ENCODE data around the gene RPL5. TPM values are rescaled to one million over a fixed set of nuclear protein-coding genes. Genes with fewer than 3 reads are reported as not detected.

Gene RPL5
- total RNA-seq, 1 experiment from 2014 or later: 1,430 TPM

DNA sequence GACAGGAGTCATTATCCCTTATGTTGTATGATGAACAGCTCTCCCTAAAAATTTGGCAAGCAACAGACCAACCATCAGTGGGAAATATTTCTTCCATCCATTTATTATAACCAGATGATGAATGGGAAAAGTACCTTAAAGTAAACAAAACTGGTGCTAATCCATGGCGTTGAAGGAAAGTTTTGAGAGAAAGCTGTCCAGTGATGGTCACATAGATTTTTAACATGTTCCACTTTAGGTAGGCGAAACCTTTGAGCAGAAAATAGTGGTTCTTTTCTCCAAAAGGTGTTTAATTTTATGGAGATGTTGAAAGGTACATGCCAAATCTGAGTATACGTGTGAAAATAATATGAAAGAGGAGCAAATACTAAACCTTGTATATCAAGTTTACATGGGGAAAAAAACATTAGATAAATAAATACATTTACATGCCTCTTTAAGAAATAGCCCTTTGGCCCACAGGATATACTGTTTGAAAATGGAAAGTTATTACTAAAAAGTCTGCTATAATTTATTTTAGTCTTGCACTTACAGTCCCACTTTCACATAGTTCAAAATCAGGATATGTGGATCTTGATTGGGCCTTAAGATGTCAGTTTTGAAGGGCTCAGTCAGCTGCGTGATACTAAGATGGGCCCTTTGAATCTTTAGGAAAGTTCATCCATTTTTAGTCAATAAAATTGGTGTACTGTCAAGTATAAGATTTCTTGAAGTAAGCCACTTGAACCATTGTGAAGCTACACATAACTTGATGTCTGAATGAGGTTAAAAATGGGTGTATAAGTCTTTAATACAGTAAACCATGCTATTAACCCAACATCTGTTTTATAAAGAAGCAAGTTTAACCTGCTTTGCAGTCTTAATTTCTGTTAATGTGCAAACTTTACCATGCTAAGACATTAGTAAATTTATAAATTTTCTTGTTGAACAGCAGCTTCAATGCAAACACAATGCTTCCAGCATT lies 10.5 kb downstream of the RPL5 start:
- H3K27ac Mint-ChIP-seq: peak overlapping the region; percentile 65; the same call in 1 of the 2 replicates
- CTCF ChIA-PET: interaction anchor here (0.6 to 1.7 kb wide), 3 partner anchors 11 to 93 kb away, joined by 3 to 4 read pairs (median 3); no protein-coding TSS in a partner anchor
- DNase-seq (ENCODE audit: low spot score) (no peak), ATAC-seq (no peak)
- POLR2A ChIA-PET: interaction anchor here (2.3 kb wide), 1 partner anchor 10 kb away, joined by 12 read pairs; the partner anchor contains the start of gene RPL5
- H3K36me3 Mint-ChIP-seq: peaks cover 65% of the 10 kb centered on the region
- peaks cover 4% of the 10 kb centered on the region; the same call in 1 of the 2 replicates for H3K4me1 Mint-ChIP-seq
- H3K4me3 Mint-ChIP-seq: no peak overlapping the region
- H3K9me3 Mint-ChIP-seq: no peaks in the 10 kb centered on the region
- no peaks in the 10 kb centered on the region for H3K27me3 Mint-ChIP-seq (ENCODE audit: low read depth)
- no peak for TF ChIP-seq ZNF219 (CRISPR knock-in tag; IDR thresholded peaks at IDR 0.05; ENCODE audit: borderline replicate concordance)
- no peak for TF ChIP-seq RORB (CRISPR knock-in tag; IDR thresholded peaks at IDR 0.05)
- TF ChIP-seq PRRX2 (CRISPR knock-in tag; IDR thresholded peaks at IDR 0.05): peak; percentile 10; the same call in 1 of the 2 replicates
- TF ChIP-seq, protein P1, sequence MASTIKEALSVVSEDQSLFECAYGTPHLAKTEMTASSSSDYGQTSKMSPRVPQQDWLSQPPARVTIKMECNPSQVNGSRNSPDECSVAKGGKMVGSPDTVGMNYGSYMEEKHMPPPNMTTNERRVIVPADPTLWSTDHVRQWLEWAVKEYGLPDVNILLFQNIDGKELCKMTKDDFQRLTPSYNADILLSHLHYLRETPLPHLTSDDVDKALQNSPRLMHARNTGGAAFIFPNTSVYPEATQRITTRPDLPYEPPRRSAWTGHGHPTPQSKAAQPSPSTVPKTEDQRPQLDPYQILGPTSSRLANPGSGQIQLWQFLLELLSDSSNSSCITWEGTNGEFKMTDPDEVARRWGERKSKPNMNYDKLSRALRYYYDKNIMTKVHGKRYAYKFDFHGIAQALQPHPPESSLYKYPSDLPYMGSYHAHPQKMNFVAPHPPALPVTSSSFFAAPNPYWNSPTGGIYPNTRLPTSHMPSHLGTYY (CRISPR knock-in tag; IDR thresholded peaks at IDR 0.05): peak; percentile 37
- TF ChIP-seq, protein P2, sequence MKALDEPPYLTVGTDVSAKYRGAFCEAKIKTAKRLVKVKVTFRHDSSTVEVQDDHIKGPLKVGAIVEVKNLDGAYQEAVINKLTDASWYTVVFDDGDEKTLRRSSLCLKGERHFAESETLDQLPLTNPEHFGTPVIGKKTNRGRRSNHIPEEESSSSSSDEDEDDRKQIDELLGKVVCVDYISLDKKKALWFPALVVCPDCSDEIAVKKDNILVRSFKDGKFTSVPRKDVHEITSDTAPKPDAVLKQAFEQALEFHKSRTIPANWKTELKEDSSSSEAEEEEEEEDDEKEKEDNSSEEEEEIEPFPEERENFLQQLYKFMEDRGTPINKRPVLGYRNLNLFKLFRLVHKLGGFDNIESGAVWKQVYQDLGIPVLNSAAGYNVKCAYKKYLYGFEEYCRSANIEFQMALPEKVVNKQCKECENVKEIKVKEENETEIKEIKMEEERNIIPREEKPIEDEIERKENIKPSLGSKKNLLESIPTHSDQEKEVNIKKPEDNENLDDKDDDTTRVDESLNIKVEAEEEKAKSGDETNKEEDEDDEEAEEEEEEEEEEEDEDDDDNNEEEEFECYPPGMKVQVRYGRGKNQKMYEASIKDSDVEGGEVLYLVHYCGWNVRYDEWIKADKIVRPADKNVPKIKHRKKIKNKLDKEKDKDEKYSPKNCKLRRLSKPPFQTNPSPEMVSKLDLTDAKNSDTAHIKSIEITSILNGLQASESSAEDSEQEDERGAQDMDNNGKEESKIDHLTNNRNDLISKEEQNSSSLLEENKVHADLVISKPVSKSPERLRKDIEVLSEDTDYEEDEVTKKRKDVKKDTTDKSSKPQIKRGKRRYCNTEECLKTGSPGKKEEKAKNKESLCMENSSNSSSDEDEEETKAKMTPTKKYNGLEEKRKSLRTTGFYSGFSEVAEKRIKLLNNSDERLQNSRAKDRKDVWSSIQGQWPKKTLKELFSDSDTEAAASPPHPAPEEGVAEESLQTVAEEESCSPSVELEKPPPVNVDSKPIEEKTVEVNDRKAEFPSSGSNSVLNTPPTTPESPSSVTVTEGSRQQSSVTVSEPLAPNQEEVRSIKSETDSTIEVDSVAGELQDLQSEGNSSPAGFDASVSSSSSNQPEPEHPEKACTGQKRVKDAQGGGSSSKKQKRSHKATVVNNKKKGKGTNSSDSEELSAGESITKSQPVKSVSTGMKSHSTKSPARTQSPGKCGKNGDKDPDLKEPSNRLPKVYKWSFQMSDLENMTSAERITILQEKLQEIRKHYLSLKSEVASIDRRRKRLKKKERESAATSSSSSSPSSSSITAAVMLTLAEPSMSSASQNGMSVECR (CRISPR knock-in tag; IDR thresholded peaks at IDR 0.05; ENCODE audit: borderline replicate concordance): no peak
- no peak for TF ChIP-seq NR3C1 (CRISPR knock-in tag; conservative IDR thresholded peaks at IDR 0.05; ENCODE audit: low read depth)
- peak; percentile 58; the same call in 1 of the 2 replicates for TF ChIP-seq EMX1 (CRISPR knock-in tag; IDR thresholded peaks at IDR 0.05)
- no peak for TF ChIP-seq SMAD4 (CRISPR knock-in tag; IDR thresholded peaks at IDR 0.05)
- TF ChIP-seq, protein P3, sequence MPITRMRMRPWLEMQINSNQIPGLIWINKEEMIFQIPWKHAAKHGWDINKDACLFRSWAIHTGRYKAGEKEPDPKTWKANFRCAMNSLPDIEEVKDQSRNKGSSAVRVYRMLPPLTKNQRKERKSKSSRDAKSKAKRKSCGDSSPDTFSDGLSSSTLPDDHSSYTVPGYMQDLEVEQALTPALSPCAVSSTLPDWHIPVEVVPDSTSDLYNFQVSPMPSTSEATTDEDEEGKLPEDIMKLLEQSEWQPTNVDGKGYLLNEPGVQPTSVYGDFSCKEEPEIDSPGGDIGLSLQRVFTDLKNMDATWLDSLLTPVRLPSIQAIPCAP (CRISPR knock-in tag; IDR thresholded peaks at IDR 0.05): no peak
- no peak for TF ChIP-seq GABPB1 (CRISPR knock-in tag; IDR thresholded peaks at IDR 0.05)
- no peak for TF ChIP-seq ZBTB21 (CRISPR knock-in tag; IDR thresholded peaks at IDR 0.05; ENCODE audit: borderline replicate concordance)
- TF ChIP-seq, protein P4, sequence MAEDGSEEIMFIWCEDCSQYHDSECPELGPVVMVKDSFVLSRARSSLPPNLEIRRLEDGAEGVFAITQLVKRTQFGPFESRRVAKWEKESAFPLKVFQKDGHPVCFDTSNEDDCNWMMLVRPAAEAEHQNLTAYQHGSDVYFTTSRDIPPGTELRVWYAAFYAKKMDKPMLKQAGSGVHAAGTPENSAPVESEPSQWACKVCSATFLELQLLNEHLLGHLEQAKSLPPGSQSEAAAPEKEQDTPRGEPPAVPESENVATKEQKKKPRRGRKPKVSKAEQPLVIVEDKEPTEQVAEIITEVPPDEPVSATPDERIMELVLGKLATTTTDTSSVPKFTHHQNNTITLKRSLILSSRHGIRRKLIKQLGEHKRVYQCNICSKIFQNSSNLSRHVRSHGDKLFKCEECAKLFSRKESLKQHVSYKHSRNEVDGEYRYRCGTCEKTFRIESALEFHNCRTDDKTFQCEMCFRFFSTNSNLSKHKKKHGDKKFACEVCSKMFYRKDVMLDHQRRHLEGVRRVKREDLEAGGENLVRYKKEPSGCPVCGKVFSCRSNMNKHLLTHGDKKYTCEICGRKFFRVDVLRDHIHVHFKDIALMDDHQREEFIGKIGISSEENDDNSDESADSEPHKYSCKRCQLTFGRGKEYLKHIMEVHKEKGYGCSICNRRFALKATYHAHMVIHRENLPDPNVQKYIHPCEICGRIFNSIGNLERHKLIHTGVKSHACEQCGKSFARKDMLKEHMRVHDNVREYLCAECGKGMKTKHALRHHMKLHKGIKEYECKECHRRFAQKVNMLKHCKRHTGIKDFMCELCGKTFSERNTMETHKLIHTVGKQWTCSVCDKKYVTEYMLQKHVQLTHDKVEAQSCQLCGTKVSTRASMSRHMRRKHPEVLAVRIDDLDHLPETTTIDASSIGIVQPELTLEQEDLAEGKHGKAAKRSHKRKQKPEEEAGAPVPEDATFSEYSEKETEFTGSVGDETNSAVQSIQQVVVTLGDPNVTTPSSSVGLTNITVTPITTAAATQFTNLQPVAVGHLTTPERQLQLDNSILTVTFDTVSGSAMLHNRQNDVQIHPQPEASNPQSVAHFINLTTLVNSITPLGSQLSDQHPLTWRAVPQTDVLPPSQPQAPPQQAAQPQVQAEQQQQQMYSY (CRISPR knock-in tag; IDR thresholded peaks at IDR 0.05): no peak
- TF ChIP-seq, protein P5, sequence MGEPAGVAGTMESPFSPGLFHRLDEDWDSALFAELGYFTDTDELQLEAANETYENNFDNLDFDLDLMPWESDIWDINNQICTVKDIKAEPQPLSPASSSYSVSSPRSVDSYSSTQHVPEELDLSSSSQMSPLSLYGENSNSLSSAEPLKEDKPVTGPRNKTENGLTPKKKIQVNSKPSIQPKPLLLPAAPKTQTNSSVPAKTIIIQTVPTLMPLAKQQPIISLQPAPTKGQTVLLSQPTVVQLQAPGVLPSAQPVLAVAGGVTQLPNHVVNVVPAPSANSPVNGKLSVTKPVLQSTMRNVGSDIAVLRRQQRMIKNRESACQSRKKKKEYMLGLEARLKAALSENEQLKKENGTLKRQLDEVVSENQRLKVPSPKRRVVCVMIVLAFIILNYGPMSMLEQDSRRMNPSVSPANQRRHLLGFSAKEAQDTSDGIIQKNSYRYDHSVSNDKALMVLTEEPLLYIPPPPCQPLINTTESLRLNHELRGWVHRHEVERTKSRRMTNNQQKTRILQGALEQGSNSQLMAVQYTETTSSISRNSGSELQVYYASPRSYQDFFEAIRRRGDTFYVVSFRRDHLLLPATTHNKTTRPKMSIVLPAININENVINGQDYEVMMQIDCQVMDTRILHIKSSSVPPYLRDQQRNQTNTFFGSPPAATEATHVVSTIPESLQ (CRISPR knock-in tag; IDR thresholded peaks at IDR 0.05): no peak
- TF ChIP-seq FOXP1 (CRISPR knock-in tag; IDR thresholded peaks at IDR 0.05; ENCODE audit: borderline replicate concordance): no peak
- TF ChIP-seq, protein P6, sequence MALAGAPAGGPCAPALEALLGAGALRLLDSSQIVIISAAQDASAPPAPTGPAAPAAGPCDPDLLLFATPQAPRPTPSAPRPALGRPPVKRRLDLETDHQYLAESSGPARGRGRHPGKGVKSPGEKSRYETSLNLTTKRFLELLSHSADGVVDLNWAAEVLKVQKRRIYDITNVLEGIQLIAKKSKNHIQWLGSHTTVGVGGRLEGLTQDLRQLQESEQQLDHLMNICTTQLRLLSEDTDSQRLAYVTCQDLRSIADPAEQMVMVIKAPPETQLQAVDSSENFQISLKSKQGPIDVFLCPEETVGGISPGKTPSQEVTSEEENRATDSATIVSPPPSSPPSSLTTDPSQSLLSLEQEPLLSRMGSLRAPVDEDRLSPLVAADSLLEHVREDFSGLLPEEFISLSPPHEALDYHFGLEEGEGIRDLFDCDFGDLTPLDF (CRISPR knock-in tag; IDR thresholded peaks at IDR 0.05): no peak
- TF ChIP-seq TEAD1 (CRISPR knock-in tag; IDR thresholded peaks at IDR 0.05): no peak
- TF ChIP-seq, protein P7, sequence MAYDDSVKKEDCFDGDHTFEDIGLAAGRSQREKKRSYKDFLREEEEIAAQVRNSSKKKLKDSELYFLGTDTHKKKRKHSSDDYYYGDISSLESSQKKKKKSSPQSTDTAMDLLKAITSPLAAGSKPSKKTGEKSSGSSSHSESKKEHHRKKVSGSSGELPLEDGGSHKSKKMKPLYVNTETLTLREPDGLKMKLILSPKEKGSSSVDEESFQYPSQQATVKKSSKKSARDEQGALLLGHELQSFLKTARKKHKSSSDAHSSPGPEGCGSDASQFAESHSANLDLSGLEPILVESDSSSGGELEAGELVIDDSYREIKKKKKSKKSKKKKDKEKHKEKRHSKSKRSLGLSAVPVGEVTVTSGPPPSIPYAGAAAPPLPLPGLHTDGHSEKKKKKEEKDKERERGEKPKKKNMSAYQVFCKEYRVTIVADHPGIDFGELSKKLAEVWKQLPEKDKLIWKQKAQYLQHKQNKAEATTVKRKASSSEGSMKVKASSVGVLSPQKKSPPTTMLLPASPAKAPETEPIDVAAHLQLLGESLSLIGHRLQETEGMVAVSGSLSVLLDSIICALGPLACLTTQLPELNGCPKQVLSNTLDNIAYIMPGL (CRISPR knock-in tag; IDR thresholded peaks at IDR 0.05): no peak
- no peak for TF ChIP-seq SP1 (CRISPR knock-in tag; conservative IDR thresholded peaks at IDR 0.05)

Data from WTC11 (cell line).